ENCODE data around the gene UMPS. TPM values are rescaled to one million over a fixed set of nuclear protein-coding genes. Genes with fewer than 3 reads are reported as not detected.
"Not testable (repeated sequence)": the region's sequence is repeated elsewhere in the genome, so short reads cannot be mapped to it uniquely, and the experiment has no call there.

The UMPS gene
- polyA plus RNA-seq, 2 of the 4 experiments (the other 2 are of a cell fraction): 53.0 to 64.4 TPM

GRCh38 chr3:124702950-124703349 is 27.3 kb upstream of the UMPS start:
- FAIRE-seq: no peak
- Histone ChIP-seq H3K4me3 (no peak overlapping the region), H3K27ac (no peak overlapping the region), H3K4me1 (peaks cover 8% of the 10 kb centered on the region; the same call in 2 of the 3 replicates), H3K9me3 (no peaks in the 10 kb centered on the region), H3K4me2 (no peak overlapping the region)
- DNase-seq (ENCODE audit: low read depth in 1 of 2, low spot score in 1 of 2): no peak
- 77% methylated on average over 7 of the region's 7 CpGs for WGBS (ENCODE audit: missing lambda C conversion rate)
- CTCF ChIA-PET: interaction anchor here (1.4 to 2.2 kb wide), 3 partner anchors 14 to 143 kb away, joined by 4 to 9 read pairs (median 5); no protein-coding TSS in a partner anchor
- TF ChIP-seq GATA3 (IDR thresholded peaks at IDR 0.05; ENCODE audit: borderline replicate concordance) (no peak), FOSL2 (IDR thresholded peaks at IDR 0.05) (no peak), FOSL2 (CRISPR knock-in tag; IDR thresholded peaks at IDR 0.05) (no peak), FOXS1 (CRISPR knock-in tag; IDR thresholded peaks at IDR 0.05) (no peak), CBX8 (IDR thresholded peaks at IDR 0.05) (no peak), MYC (IDR thresholded peaks at IDR 0.05; ENCODE audit: borderline replicate concordance, low read length) (no peak), HEYL (CRISPR knock-in tag; IDR thresholded peaks at IDR 0.05) (no peak), NPAS2 (CRISPR knock-in tag; IDR thresholded peaks at IDR 0.05; ENCODE audit: borderline replicate concordance) (no peak), ZSCAN20 (CRISPR knock-in tag; IDR thresholded peaks at IDR 0.05) (no peak), NR3C1 (IDR thresholded peaks at IDR 0.05) (no peak), JUNB (IDR thresholded peaks at IDR 0.05) (no peak), HOXB13 (CRISPR knock-in tag; IDR thresholded peaks at IDR 0.05; ENCODE audit: low read depth) (no peak), JUN (IDR thresholded peaks at IDR 0.05) (no peak), CTCF (IDR thresholded peaks at IDR 0.05) (no peak), SMC3 (IDR thresholded peaks at IDR 0.05) (no peak), RCOR1 (IDR thresholded peaks at IDR 0.05; ENCODE audit: low read depth, low read length) (no peak), ZC3H11A (IDR thresholded peaks at IDR 0.05) (no peak), CBX2 (IDR thresholded peaks at IDR 0.05; ENCODE audit: borderline replicate concordance, low read depth) (no peak)
- TF ChIP-seq, protein P1, sequence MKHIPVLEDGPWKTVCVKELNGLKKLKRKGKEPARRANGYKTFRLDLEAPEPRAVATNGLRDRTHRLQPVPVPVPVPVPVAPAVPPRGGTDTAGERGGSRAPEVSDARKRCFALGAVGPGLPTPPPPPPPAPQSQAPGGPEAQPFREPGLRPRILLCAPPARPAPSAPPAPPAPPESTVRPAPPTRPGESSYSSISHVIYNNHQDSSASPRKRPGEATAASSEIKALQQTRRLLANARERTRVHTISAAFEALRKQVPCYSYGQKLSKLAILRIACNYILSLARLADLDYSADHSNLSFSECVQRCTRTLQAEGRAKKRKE (CRISPR knock-in tag; IDR thresholded peaks at IDR 0.05; ENCODE audit: low read depth): no peak
- POLR2A ChIA-PET: no interaction called here
- ATAC-seq: no peak

DNA sequence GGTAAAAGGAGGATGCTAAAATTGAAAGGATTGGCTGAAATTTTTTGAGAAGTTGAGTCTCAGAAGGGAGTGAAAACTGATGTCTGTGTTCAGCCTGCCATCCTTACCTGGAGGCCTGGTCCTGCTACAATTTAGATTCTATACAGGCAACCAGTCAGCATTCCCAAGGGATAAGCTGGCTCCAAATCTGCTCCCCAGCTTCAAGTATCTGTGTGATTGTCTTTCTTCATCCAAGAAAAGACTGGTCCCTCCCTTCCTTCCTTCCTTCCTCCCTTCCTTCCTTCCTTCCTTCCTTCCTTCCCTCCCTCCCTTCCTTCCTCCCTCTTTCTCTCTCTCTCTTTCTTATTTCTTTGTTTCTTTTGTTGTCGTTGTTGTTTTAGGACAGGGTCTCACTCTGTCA is 24.7 kb upstream of the UMPS start:
- no peak for ATAC-seq

DNA sequence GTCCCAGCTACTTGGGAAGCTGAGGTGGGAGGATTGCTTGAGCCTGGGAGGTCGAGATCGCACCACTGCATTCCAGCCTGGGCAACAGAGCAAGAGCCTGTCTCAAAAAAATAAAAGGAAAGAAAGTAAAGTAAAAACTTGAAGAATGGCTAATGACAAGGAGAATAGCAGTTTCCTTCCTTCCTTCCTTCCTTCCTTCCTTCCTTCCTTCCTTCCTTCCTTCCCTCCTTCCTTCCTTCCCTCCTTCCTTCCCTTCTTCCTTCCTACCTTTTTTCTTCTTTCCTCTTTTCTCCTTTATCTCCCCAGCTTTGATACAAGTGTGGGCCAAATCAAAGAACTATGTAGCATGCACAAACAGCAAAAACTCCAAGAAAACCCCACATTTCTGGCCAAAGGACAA is 23.0 kb upstream of the UMPS start:
- H3K9me3 ChIP-seq; H3K4me1 ChIP-seq; H3K4me3 ChIP-seq; H3K27ac ChIP-seq; ATAC-seq; FAIRE-seq; POLR2A ChIA-PET; H3K4me2 ChIP-seq; DNase-seq (ENCODE audit: low read depth in 1 of 2, low spot score in 1 of 2): not testable (repeated sequence)
- 44% methylated on average over 2 of the region's 2 CpGs for WGBS (ENCODE audit: missing lambda C conversion rate)
- CTCF ChIA-PET: interaction anchor here (0.9 to 1.5 kb wide), 4 partner anchors 9 to 22 kb away, joined by 3 to 6 read pairs (median 3); no protein-coding TSS in a partner anchor

More for the DNA sequence above, 24.7 kb upstream of the UMPS start:
- WGBS (ENCODE audit: missing lambda C conversion rate): 7% methylated on average over 1 of the region's 1 CpG
- Histone ChIP-seq H3K4me2 (no peak overlapping the region), H3K27ac (no peak overlapping the region), H3K9me3 (peaks cover 6% of the 10 kb centered on the region; the same call in 1 of the 3 replicates), H3K4me1 (peaks cover 8% of the 10 kb centered on the region; the same call in 2 of the 3 replicates), H3K4me3 (no peak overlapping the region)
- ChIA-PET POLR2A (no interaction called here), CTCF (interaction anchor here (0.9 kb wide), 1 partner anchor 17 kb away, joined by 3 read pairs; no protein-coding TSS in a partner anchor)
- TF ChIP-seq MAFK (IDR thresholded peaks at IDR 0.05; ENCODE audit: partially characterized antibody): no peak
- TF ChIP-seq FOSB (CRISPR knock-in tag; IDR thresholded peaks at IDR 0.05): no peak
- no peak for TF ChIP-seq REST (IDR thresholded peaks at IDR 0.05)
- DNase-seq (ENCODE audit: low read depth in 1 of 2, low spot score in 1 of 2) (no peak), FAIRE-seq (no peak)
